Measurements from ENCODE around the gene POLR3E. TPM values are rescaled to one million over a fixed set of nuclear protein-coding genes. Genes with fewer than 3 reads are reported as not detected.

Gene POLR3E
- total RNA-seq, 1 experiment from 2014 or later: 73.5 TPM

GRCh38 chr16:22373662-22374310 is 76.6 kb downstream of the POLR3E start (continued):
- no peak for TF ChIP-seq ZNF317 (CRISPR knock-in tag; IDR thresholded peaks at IDR 0.05; ENCODE audit: borderline replicate concordance, low read depth)
- TF ChIP-seq, protein P1, sequence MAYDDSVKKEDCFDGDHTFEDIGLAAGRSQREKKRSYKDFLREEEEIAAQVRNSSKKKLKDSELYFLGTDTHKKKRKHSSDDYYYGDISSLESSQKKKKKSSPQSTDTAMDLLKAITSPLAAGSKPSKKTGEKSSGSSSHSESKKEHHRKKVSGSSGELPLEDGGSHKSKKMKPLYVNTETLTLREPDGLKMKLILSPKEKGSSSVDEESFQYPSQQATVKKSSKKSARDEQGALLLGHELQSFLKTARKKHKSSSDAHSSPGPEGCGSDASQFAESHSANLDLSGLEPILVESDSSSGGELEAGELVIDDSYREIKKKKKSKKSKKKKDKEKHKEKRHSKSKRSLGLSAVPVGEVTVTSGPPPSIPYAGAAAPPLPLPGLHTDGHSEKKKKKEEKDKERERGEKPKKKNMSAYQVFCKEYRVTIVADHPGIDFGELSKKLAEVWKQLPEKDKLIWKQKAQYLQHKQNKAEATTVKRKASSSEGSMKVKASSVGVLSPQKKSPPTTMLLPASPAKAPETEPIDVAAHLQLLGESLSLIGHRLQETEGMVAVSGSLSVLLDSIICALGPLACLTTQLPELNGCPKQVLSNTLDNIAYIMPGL (CRISPR knock-in tag; IDR thresholded peaks at IDR 0.05): no peak; the same call in 1 of the 2 replicates
- TF ChIP-seq ZNF232 (CRISPR knock-in tag; IDR thresholded peaks at IDR 0.05): 0 out of 2 replicates have a peak, but pooled peaks have one; percentile 36
- TF ChIP-seq GABPB1 (CRISPR knock-in tag; IDR thresholded peaks at IDR 0.05): no peak; the same call in 1 of the 2 replicates
- TF ChIP-seq, protein P2, sequence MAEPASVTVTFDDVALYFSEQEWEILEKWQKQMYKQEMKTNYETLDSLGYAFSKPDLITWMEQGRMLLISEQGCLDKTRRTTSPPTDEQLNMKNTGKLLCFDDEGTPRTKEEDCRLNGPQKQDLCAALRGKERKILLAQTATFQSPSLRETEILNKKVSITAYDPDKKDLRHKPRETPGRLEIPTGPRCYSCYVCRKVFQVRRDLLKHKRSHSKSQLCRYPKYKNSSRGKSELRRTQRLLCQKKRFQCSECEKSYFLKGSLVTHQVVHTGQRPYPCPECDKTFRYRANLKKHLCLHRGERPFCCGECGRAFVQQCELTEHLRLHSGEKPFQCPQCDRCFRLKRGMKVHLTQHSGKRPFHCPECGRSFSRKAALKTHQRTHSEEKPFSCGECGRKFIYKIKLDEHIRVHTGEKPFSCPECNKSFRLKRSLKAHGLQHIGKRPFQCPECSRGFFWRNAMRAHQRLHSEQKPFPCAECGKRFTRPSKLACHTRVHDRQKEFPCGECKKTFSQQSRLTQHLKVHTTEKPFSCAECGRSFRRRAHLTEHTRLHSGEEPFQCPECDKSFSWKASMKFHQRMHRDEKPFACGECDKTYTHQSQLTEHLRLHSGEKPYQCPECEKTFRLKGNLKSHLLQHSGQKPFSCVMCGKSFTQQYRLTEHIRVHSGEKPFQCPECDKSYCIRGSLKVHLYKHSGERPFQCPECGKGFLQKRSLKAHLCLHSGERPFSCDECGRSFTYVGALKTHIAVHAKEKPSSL (CRISPR knock-in tag; conservative IDR thresholded peaks at IDR 0.05): no peak
- TF ChIP-seq RELA (CRISPR knock-in tag; IDR thresholded peaks at IDR 0.05; ENCODE audit: borderline replicate concordance): no peak
- TF ChIP-seq, protein P3, sequence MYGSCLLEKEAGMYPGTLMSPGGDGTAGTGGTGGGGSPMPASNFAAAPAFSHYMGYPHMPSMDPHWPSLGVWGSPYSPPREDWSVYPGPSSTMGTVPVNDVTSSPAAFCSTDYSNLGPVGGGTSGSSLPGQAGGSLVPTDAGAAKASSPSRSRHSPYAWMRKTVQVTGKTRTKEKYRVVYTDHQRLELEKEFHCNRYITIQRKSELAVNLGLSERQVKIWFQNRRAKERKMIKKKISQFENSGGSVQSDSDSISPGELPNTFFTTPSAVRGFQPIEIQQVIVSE (CRISPR knock-in tag; IDR thresholded peaks at IDR 0.05; ENCODE audit: borderline replicate concordance): no peak
- TF ChIP-seq MYBL2 (CRISPR knock-in tag; IDR thresholded peaks at IDR 0.05): peak; percentile 9; the same call in 1 of the 2 replicates
- TF ChIP-seq RORB (CRISPR knock-in tag; IDR thresholded peaks at IDR 0.05): no peak

- ATAC-seq: peak; percentile 95
- ChIA-PET POLR2A (interaction anchor here (0.8 to 1.5 kb wide), 2 partner anchors 12 to 1216 kb away, joined by 3 to 12 read pairs; partner anchors contain the start of gene LDAF1), CTCF (interaction anchor here (0.8 to 1.0 kb wide), 2 partner anchors 53 to 1215 kb away, joined by 3 to 6 read pairs; no protein-coding TSS in a partner anchor)
- Mint-ChIP-seq H3K36me3 (peaks cover 7% of the 10 kb centered on the region), H3K4me1 (peaks cover 52% of the 10 kb centered on the region), H3K27me3 (ENCODE audit: low read depth) (peaks cover 16% of the 10 kb centered on the region), H3K4me3 (peak within 1 kb of the TSS; percentile 90), H3K9me3 (no peaks in the 10 kb centered on the region), H3K27ac (peak within 1 kb of the TSS; percentile 92)
- peak; percentile 99 for DNase-seq (ENCODE audit: low spot score)
- no peak for TF ChIP-seq HMGA2 (CRISPR knock-in tag; IDR thresholded peaks at IDR 0.05)
- TF ChIP-seq, protein P4, sequence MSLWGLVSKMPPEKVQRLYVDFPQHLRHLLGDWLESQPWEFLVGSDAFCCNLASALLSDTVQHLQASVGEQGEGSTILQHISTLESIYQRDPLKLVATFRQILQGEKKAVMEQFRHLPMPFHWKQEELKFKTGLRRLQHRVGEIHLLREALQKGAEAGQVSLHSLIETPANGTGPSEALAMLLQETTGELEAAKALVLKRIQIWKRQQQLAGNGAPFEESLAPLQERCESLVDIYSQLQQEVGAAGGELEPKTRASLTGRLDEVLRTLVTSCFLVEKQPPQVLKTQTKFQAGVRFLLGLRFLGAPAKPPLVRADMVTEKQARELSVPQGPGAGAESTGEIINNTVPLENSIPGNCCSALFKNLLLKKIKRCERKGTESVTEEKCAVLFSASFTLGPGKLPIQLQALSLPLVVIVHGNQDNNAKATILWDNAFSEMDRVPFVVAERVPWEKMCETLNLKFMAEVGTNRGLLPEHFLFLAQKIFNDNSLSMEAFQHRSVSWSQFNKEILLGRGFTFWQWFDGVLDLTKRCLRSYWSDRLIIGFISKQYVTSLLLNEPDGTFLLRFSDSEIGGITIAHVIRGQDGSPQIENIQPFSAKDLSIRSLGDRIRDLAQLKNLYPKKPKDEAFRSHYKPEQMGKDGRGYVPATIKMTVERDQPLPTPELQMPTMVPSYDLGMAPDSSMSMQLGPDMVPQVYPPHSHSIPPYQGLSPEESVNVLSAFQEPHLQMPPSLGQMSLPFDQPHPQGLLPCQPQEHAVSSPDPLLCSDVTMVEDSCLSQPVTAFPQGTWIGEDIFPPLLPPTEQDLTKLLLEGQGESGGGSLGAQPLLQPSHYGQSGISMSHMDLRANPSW (CRISPR knock-in tag; conservative IDR thresholded peaks at IDR 0.05; ENCODE audit: low read depth): no peak
- TF ChIP-seq SMAD4 (CRISPR knock-in tag; IDR thresholded peaks at IDR 0.05): no peak
- no peak for TF ChIP-seq OVOL2 (CRISPR knock-in tag; IDR thresholded peaks at IDR 0.05; ENCODE audit: borderline replicate concordance)
- TF ChIP-seq RORB (CRISPR knock-in tag; IDR thresholded peaks at IDR 0.05): no peak
- no peak for TF ChIP-seq MXD4 (CRISPR knock-in tag; IDR thresholded peaks at IDR 0.05; ENCODE audit: borderline replicate concordance)
- TF ChIP-seq GABPB1 (CRISPR knock-in tag; IDR thresholded peaks at IDR 0.05): no peak; the same call in 1 of the 2 replicates
- TF ChIP-seq ZNF396 (CRISPR knock-in tag; IDR thresholded peaks at IDR 0.05; ENCODE audit: borderline replicate concordance): no peak
- TF ChIP-seq MYBL2 (CRISPR knock-in tag; IDR thresholded peaks at IDR 0.05): no peak
- no peak for TF ChIP-seq TCF7 (CRISPR knock-in tag; IDR thresholded peaks at IDR 0.05; ENCODE audit: low read depth)
- TF ChIP-seq RELA (CRISPR knock-in tag; IDR thresholded peaks at IDR 0.05; ENCODE audit: borderline replicate concordance): no peak
- no peak for TF ChIP-seq ATF3 (CRISPR knock-in tag; conservative IDR thresholded peaks at IDR 0.05)
- no peak for TF ChIP-seq ZNF138 (CRISPR knock-in tag; conservative IDR thresholded peaks at IDR 0.05)
- TF ChIP-seq, protein P5, sequence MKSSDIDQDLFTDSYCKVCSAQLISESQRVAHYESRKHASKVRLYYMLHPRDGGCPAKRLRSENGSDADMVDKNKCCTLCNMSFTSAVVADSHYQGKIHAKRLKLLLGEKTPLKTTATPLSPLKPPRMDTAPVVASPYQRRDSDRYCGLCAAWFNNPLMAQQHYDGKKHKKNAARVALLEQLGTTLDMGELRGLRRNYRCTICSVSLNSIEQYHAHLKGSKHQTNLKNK (CRISPR knock-in tag; IDR thresholded peaks at IDR 0.05): no peak
- TF ChIP-seq E2F5 (CRISPR knock-in tag; IDR thresholded peaks at IDR 0.05): no peak
- no peak for TF ChIP-seq ETV6 (CRISPR knock-in tag; IDR thresholded peaks at IDR 0.05)
- no peak for TF ChIP-seq JAZF1 (CRISPR knock-in tag; IDR thresholded peaks at IDR 0.05)
- TF ChIP-seq IRF2 (CRISPR knock-in tag; IDR thresholded peaks at IDR 0.05; ENCODE audit: borderline replicate concordance, low read depth): no peak
- no peak for TF ChIP-seq ZNF219 (CRISPR knock-in tag; IDR thresholded peaks at IDR 0.05; ENCODE audit: borderline replicate concordance)
Observed at GRCh38 chr16:22374311-22375116, 77.3 kb downstream of the POLR3E start, which contains the start of gene CDR2. Gene CDR2 (minus strand): TSS chr16:22374619. CDS start chr16:22374309, 310 bp downstream.

All from WTC11 (cell line).